Naive B cell (primary cell): ENCODE data around the gene GFRA4. TPM values are rescaled to one million over a fixed set of nuclear protein-coding genes. Genes with fewer than 3 reads are reported as not detected.

Experiments used
- ATAC-seq, 2 donors: fragments of 150-1000 bp; cut with Tn5 transposase; 2 replicates each; pipeline ENCODE4 v1.10.0; 2021; ENCODE audit warnings: low read depth in 2 of 2, mild to moderate bottlenecking in 2 of 2, moderate library complexity in 2 of 2
- DNase-seq: peaks from one replicate; pipeline ENCODE4 v3.0.0; 2022
- H3K27ac Mint-ChIP-seq, 6 donors: one replicate each; pipeline ENCODE4 v1.8.0; 2020 to 2022; ENCODE audit warnings: mild to moderate bottlenecking in 6 of 6, mixed read lengths in 6 of 6, moderate library complexity in 5 of 6, inconsistent platforms in 2 of 6
- H3K27me3 Mint-ChIP-seq, 3 donors: one replicate each; pipeline ENCODE4 v1.8.0; 2021 to 2022; ENCODE audit warnings: mixed read lengths in 3 of 3, mild to moderate bottlenecking in 1 of 3
- H3K36me3 Mint-ChIP-seq, 2 donors: one replicate each; pipeline ENCODE4 v1.8.0; 2020 to 2022; ENCODE audit warnings: mixed read lengths in 2 of 2, inconsistent platforms in 1 of 2, mild to moderate bottlenecking in 1 of 2
- H3K4me1 Mint-ChIP-seq, 3 donors: one replicate each; pipeline ENCODE4 v1.8.0; 2020 to 2022; ENCODE audit warnings: mixed read lengths in 3 of 3, inconsistent platforms in 1 of 3, mild to moderate bottlenecking in 1 of 3, moderate library complexity in 1 of 3
- H3K4me3 Mint-ChIP-seq, 8 donors: one replicate each; pipeline ENCODE4 v1.8.0; 2020 to 2022; ENCODE audit warnings: mild to moderate bottlenecking in 8 of 8, mixed read lengths in 8 of 8, moderate library complexity in 8 of 8, inconsistent platforms in 2 of 8
- H3K9me3 Mint-ChIP-seq, 7 donors: one replicate each; pipeline ENCODE4 v1.8.0; 2020 to 2022; ENCODE audit warnings: mixed read lengths in 7 of 7, mild to moderate bottlenecking in 5 of 7, inconsistent platforms in 2 of 7, moderate library complexity in 1 of 7
- polyA plus RNA-seq, 6 donors: library from polyadenylated mRNA; unstranded; fragments of 300-500 nt; fragmentation: Illumina TruSeq; gene quantifications; one replicate each; pipeline ENCODE4 v1.2.3, GENCODE V29; 2021; ENCODE audit warnings: low read depth in 6 of 6

GFRA4 gene
- polyA plus RNA-seq, 6 donors from 2014 or later, result not detected

GRCh38 chr20:3701061-3701998, 38.1 kb upstream of the GFRA4 start:
- Mint-ChIP-seq H3K4me1 (no peaks in the 10 kb centered on the region), H3K4me3 (no peak overlapping the region), H3K27me3 (peaks cover 4 to 16% (median 13%) of the 10 kb centered on the region in 3 donors), H3K36me3 (no peaks in the 10 kb centered on the region), H3K27ac (no peak overlapping the region), H3K9me3 (peaks cover 0 to 1% (median 0%) of the 10 kb centered on the region in 7 donors)
- ATAC-seq (no peak), DNase-seq (no peak)

GRCh38 chr20:3699037-3699436, 35.8 kb upstream of the GFRA4 start:
- DNase-seq, result no peak
- Mint-ChIP-seq H3K27ac (no peak overlapping the region), H3K27me3 (peaks cover 4 to 14% (median 7%) of the 10 kb centered on the region in 3 donors), H3K4me3 (no peak overlapping the region), H3K4me1 (no peaks in the 10 kb centered on the region), H3K36me3 (no peaks in the 10 kb centered on the region), H3K9me3 (peaks cover 0 to 2% (median 0%) of the 10 kb centered on the region in 7 donors)
- ATAC-seq, result no peak

GRCh38 chr20:3698591-3699001, 35.4 kb upstream of the GFRA4 start:
- H3K27ac Mint-ChIP-seq, result peak overlapping the region in 1 of 6 donors; percentile 44
- no peak overlapping the region for H3K4me3 Mint-ChIP-seq
- H3K36me3 Mint-ChIP-seq, result no peaks in the 10 kb centered on the region
- H3K4me1 Mint-ChIP-seq, result no peaks in the 10 kb centered on the region
- peaks cover 0 to 2% (median 0%) of the 10 kb centered on the region in 7 donors for H3K9me3 Mint-ChIP-seq
- peaks cover 2 to 10% (median 4%) of the 10 kb centered on the region in 3 donors for H3K27me3 Mint-ChIP-seq
- DNase-seq (no peak), ATAC-seq (no peak)

GRCh38 chr20:3697588-3698305, 34.5 kb upstream of the GFRA4 start:
- no peak for DNase-seq
- Mint-ChIP-seq H3K27me3 (peaks cover 0 to 6% (median 3%) of the 10 kb centered on the region in 3 donors), H3K27ac (no peak overlapping the region)

GRCh38 chr20:3696745-3697587, 33.8 kb upstream of the GFRA4 start:
- ATAC-seq, result no peak
- Mint-ChIP-seq H3K27ac (no peak overlapping the region), H3K36me3 (no peaks in the 10 kb centered on the region), H3K27me3 (peaks cover 0 to 6% (median 0%) of the 10 kb centered on the region in 3 donors), H3K4me1 (no peaks in the 10 kb centered on the region), H3K9me3 (peaks cover 0 to 2% (median 0%) of the 10 kb centered on the region in 7 donors), H3K4me3 (no peak overlapping the region)
- DNase-seq, result no peak

More at GRCh38 chr20:3697588-3698305, 34.5 kb upstream of the GFRA4 start:
- H3K36me3 Mint-ChIP-seq, result no peaks in the 10 kb centered on the region
- H3K4me1 Mint-ChIP-seq, result no peaks in the 10 kb centered on the region
- H3K4me3 Mint-ChIP-seq, result no peak overlapping the region
- ATAC-seq, result no peak
- peaks cover 0 to 2% (median 0%) of the 10 kb centered on the region in 7 donors for H3K9me3 Mint-ChIP-seq

- no peaks in the 10 kb centered on the region for H3K4me1 Mint-ChIP-seq
- no peak overlapping the region for H3K27ac Mint-ChIP-seq
- H3K4me3 Mint-ChIP-seq, result no peak overlapping the region
- peaks cover 0 to 2% (median 0%) of the 10 kb centered on the region in 7 donors for H3K9me3 Mint-ChIP-seq
- H3K27me3 Mint-ChIP-seq, result peaks cover 0 to 6% (median 0%) of the 10 kb centered on the region in 3 donors
- ATAC-seq (no peak), DNase-seq (no peak)
- H3K36me3 Mint-ChIP-seq, result no peaks in the 10 kb centered on the region
These were observed 33.0 kb upstream of the GFRA4 start for GRCh38 chr20:3696200-3696599.

GRCh38 chr20:3694864-3695263, 31.7 kb upstream of the GFRA4 start:
- Mint-ChIP-seq H3K27ac (no peak overlapping the region), H3K4me1 (no peaks in the 10 kb centered on the region), H3K4me3 (peak overlapping the region in 1 of 8 donors; percentile 63), H3K9me3 (peaks cover 0 to 2% (median 0%) of the 10 kb centered on the region in 7 donors), H3K27me3 (peaks cover 0 to 6% (median 0%) of the 10 kb centered on the region in 3 donors), H3K36me3 (no peaks in the 10 kb centered on the region)
- no peak for DNase-seq
- ATAC-seq, result no peak

- H3K27me3 Mint-ChIP-seq, result no peaks in the 10 kb centered on the region
- H3K36me3 Mint-ChIP-seq, result no peaks in the 10 kb centered on the region
- no peaks in the 10 kb centered on the region for H3K4me1 Mint-ChIP-seq
- no peak overlapping the region for H3K4me3 Mint-ChIP-seq
- H3K9me3 Mint-ChIP-seq, result peaks cover 0 to 2% (median 0%) of the 10 kb centered on the region in 7 donors
- ATAC-seq (no peak), DNase-seq (no peak)
- H3K27ac Mint-ChIP-seq, result no peak overlapping the region
These were observed 30.2 kb upstream of the GFRA4 start for GRCh38 chr20:3693376-3693775.

- Mint-ChIP-seq H3K9me3 (peaks cover 0 to 2% (median 0%) of the 10 kb centered on the region in 7 donors), H3K27me3 (peaks cover 0 to 1% (median 0%) of the 10 kb centered on the region in 3 donors), H3K27ac (no peak overlapping the region), H3K36me3 (no peaks in the 10 kb centered on the region), H3K4me1 (peaks cover 0 to 4% (median 0%) of the 10 kb centered on the region in 3 donors), H3K4me3 (no peak overlapping the region)
- no peak for ATAC-seq
- DNase-seq, result no peak
These were observed 29.6 kb upstream of the GFRA4 start for GRCh38 chr20:3692706-3693294.

GRCh38 chr20:3691897-3692296, 28.7 kb upstream of the GFRA4 start:
- Mint-ChIP-seq H3K4me3 (no peak overlapping the region), H3K36me3 (no peaks in the 10 kb centered on the region), H3K9me3 (peaks cover 0 to 2% (median 0%) of the 10 kb centered on the region in 7 donors), H3K4me1 (peaks cover 0 to 6% (median 0%) of the 10 kb centered on the region in 3 donors), H3K27ac (no peak overlapping the region), H3K27me3 (peaks cover 0 to 10% (median 3%) of the 10 kb centered on the region in 3 donors)
- no peak for DNase-seq
- ATAC-seq, result no peak

- no peak overlapping the region for H3K27ac Mint-ChIP-seq
These were observed 28.1 kb upstream of the GFRA4 start for GRCh38 chr20:3691306-3691705.

GRCh38 chr20:3690413-3690812, 27.2 kb upstream of the GFRA4 start:
- Mint-ChIP-seq H3K36me3 (no peaks in the 10 kb centered on the region), H3K27me3 (peaks cover 6 to 24% (median 17%) of the 10 kb centered on the region in 3 donors)
- ATAC-seq, result no peak

More at GRCh38 chr20:3691306-3691705, 28.1 kb upstream of the GFRA4 start:
- no peak for ATAC-seq
- Mint-ChIP-seq H3K36me3 (no peaks in the 10 kb centered on the region), H3K4me1 (peaks cover 0 to 6% (median 0%) of the 10 kb centered on the region in 3 donors), H3K9me3 (peaks cover 0 to under 1% (median 0%) of the 10 kb centered on the region in 7 donors), H3K4me3 (peak overlapping the region in 1 of 8 donors; percentile 16), H3K27me3 (peaks cover 0 to 16% (median 8%) of the 10 kb centered on the region in 3 donors)
- DNase-seq, result no peak

More at GRCh38 chr20:3690413-3690812, 27.2 kb upstream of the GFRA4 start:
- no peak overlapping the region for H3K27ac Mint-ChIP-seq
- no peak for DNase-seq
- no peak overlapping the region for H3K4me3 Mint-ChIP-seq
- H3K4me1 Mint-ChIP-seq, result peaks cover 0 to 6% (median 0%) of the 10 kb centered on the region in 3 donors
- H3K9me3 Mint-ChIP-seq, result no peaks in the 10 kb centered on the region
